Tibial nerve (tissue), 4 donors: ENCODE results near the gene STK33.

Source experiments
- EP300 ChIP-seq, 2 donors: sonication (generic); formaldehyde crosslinking; IDR thresholded peaks; one replicate each; pipeline ENCODE4 v1.6.1; 2017; ENCODE audit warnings: antibody characterized with exemption in 2 of 2, mild to moderate bottlenecking in 1 of 2
- POLR2A ChIP-seq, 2 donors: fragments of 450-650 bp; IDR thresholded peaks; one replicate each; pipeline ENCODE4 v1.6.1; 2017; ENCODE audit warnings: antibody characterized with exemption in 2 of 2, mild to moderate bottlenecking in 2 of 2, moderate library complexity in 2 of 2
- TF ChIP-seq, protein P1 (sequence below), 5 experiments: fragments of 200-600 bp in 3 of 5; fragments of 450-650 bp in 2 of 5; sonication (generic) in 3 of 5; IDR thresholded peaks; one replicate each; pipeline ENCODE4 v1.5.1; 2016 to 2019; ENCODE audit warnings: antibody characterized with exemption in 5 of 5, mild to moderate bottlenecking in 3 of 5, moderate library complexity in 2 of 5

DNA sequence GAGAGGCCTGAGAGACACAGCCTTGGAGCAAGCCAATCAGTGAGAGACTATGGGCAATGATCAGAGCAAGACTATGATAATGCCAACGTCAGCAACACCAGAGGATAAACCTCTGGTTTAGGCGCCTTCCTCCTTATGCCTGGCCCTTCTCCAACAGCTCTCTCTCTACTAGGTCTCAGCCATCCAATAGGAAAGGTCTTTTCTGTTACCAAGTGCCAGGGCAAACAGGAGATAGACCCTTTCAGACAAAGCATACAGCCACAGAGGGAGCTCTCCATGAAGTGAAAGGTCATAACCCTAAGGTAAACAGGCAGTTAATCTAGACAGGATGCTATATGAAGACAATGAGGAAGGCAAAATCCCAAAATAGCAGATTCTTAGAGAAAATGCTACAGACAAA, 9.5 kb downstream of the STK33 start:
- TF ChIP-seq, protein P1, sequence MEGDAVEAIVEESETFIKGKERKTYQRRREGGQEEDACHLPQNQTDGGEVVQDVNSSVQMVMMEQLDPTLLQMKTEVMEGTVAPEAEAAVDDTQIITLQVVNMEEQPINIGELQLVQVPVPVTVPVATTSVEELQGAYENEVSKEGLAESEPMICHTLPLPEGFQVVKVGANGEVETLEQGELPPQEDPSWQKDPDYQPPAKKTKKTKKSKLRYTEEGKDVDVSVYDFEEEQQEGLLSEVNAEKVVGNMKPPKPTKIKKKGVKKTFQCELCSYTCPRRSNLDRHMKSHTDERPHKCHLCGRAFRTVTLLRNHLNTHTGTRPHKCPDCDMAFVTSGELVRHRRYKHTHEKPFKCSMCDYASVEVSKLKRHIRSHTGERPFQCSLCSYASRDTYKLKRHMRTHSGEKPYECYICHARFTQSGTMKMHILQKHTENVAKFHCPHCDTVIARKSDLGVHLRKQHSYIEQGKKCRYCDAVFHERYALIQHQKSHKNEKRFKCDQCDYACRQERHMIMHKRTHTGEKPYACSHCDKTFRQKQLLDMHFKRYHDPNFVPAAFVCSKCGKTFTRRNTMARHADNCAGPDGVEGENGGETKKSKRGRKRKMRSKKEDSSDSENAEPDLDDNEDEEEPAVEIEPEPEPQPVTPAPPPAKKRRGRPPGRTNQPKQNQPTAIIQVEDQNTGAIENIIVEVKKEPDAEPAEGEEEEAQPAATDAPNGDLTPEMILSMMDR (IDR thresholded peaks at IDR 0.05), result no peak
- TF ChIP-seq POLR2A (IDR thresholded peaks at IDR 0.05), result no peak
- TF ChIP-seq EP300 (IDR thresholded peaks at IDR 0.05), result no peak
